Ovary (tissue), 3 donors: ENCODE results near the gene SEC61B.

Source experiments
- CTCF ChIP-seq, 3 donors: fragments of 450-650 bp in 2 of 3; fragments of 200-600 bp in 1 of 3; IDR thresholded peaks; one replicate each; pipeline versions ENCODE4 v1.5.1 to v1.8.0; 2016 to 2022; ENCODE audit warnings: antibody characterized with exemption in 3 of 3, mild to moderate bottlenecking in 1 of 3
- EP300 ChIP-seq: sonication (generic); formaldehyde crosslinking; IDR thresholded peaks from one replicate; pipeline ENCODE4 v1.6.1; 2017; ENCODE audit warnings: antibody characterized with exemption
- POLR2A ChIP-seq: fragments of 450-650 bp; IDR thresholded peaks from one replicate; pipeline ENCODE4 v1.6.1; 2017; ENCODE audit warnings: antibody characterized with exemption, mild to moderate bottlenecking, moderate library complexity
- donor health status: DM: no; HTN: no; CAD: no.

GRCh38 chr9:99251157-99251556 is 29.1 kb downstream of the SEC61B start:
- no peak for TF ChIP-seq POLR2A
- no peak for TF ChIP-seq CTCF (IDR thresholded peaks at IDR 0.05)
- no peak for TF ChIP-seq EP300
